ENCODE data around the gene EPN2. TPM values are rescaled to one million over a fixed set of nuclear protein-coding genes. Genes with fewer than 3 reads are reported as not detected.
"Not testable (repeated sequence)": the region's sequence is repeated elsewhere in the genome, so short reads cannot be mapped to it uniquely, and the experiment has no call there.

The EPN2 gene
- total RNA-seq, 1 donor, result 18.1 TPM

DNA sequence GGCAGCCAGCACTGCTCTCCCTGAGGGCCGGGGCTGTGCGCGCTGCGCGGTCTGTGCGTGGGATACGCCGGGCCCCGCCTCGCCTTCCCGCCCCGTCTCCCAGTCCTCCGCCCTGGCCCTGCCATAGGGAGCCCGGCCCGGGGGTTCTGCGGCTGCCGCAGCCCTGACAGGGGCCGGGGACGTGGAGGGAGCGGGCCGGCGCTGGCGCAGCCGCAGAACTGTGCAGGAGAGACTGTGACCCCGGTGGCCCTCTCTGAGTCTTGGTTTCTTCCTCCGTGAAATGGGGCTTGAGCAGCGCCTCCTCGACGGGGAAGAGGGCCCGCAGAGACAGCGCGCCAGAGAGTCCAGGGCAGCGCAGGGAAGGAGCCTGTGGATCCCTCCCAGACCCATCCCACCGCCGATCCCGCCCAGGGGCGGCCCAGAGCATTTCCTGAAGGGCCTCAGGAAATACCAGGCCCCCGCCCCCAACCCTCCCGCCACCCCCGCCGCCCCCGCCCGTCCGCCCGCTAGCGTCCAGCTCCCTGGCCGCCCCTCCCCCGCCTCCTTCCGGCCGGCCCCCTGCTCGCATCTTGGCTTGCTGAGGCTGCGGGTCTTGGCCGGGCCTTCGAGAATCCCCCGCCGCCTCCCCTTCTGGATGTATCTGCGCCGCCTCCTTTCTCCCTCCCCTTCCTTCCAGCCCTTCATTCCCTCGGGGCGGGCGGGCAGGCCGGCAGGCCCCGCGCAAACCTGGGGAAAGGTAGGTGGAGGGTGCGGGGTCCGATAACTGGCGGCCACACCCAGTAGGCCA, 21.9 kb upstream of the EPN2 start:
- H3K27me3 ChIP-seq (ENCODE audit: insufficient read depth, low read length); H3K4me1 ChIP-seq (ENCODE audit: insufficient read depth, low read length); H4K20me1 ChIP-seq (ENCODE audit: insufficient read depth, low read length); H3K4me3 ChIP-seq (ENCODE audit: insufficient read depth, low read length); H3K27ac ChIP-seq (ENCODE audit: low read depth, low read length); H3K4me2 ChIP-seq (ENCODE audit: insufficient read depth, low read length); DNase-seq (ENCODE audit: insufficient read length, low spot score, missing footprints); H3K79me2 ChIP-seq (ENCODE audit: insufficient read depth, low read length); H3K9me3 ChIP-seq (ENCODE audit: low read depth, low read length); H3K36me3 ChIP-seq (ENCODE audit: insufficient read depth, low read length); H2AFZ ChIP-seq (ENCODE audit: low read length): not testable (repeated sequence)

DNA sequence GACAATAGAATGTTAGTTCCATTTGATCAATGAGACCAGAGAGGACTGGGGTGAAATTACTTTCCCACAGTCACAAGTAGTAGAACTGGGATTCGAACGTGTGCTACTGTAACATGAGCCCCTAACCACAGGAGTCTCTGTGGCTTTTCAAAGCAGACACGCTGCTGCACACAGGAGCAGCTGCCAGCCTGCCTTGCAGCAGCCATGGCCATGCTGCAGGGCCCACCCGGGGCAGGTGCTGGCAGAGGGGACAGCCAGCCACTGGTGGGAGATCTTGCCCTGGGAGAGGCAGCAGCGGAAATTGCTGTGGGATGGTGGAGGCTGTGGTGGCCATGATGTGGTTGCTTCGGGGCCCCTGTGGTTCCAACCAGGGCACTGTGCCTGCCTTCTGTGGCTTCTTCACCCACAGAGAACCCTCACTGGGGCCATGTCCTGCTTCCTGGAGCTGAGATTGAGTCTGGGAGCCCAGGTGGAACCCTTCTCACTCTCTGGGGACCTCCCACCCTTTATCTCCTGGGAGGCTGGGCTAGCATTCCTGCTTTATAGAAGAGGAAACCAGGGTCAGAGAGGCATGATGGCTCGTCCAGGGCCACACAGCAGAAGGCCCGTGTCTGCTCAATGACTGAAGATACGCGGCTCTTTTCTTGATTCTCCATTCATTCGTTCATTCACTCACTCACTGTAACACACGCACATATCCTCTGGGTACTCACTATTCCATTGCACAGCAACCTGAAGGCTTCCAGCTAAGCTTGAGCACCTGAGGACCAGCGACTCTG, 20.8 kb upstream of the EPN2 start:
- H2AFZ ChIP-seq (ENCODE audit: low read length); H3K27me3 ChIP-seq (ENCODE audit: insufficient read depth, low read length); H3K36me3 ChIP-seq (ENCODE audit: insufficient read depth, low read length); H4K20me1 ChIP-seq (ENCODE audit: insufficient read depth, low read length); H3K27ac ChIP-seq (ENCODE audit: low read depth, low read length); H3K4me3 ChIP-seq (ENCODE audit: insufficient read depth, low read length); H3K79me2 ChIP-seq (ENCODE audit: insufficient read depth, low read length); H3K4me1 ChIP-seq (ENCODE audit: insufficient read depth, low read length); H3K9me3 ChIP-seq (ENCODE audit: low read depth, low read length); DNase-seq (ENCODE audit: insufficient read length, low spot score, missing footprints); H3K4me2 ChIP-seq (ENCODE audit: insufficient read depth, low read length): not testable (repeated sequence)

DNA sequence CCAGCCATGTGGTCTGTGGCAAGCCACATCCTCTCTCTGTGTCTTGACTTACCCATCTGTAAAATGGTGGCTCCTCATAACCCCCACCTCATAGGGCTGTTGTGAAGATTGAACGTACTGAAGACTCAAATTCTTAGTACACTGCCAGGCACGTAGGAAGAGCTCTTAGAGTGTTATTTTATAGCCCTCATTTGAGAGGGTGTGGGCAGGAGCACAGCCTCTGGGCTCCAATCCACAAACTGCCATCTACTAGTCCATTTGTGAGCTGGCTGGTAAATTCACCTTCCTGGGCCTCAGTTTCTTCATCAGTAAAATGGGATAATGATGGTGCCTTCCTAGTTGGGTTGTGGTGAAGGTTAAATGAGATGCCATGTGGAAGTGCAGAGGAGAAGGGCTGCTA, 18.3 kb upstream of the EPN2 start:
- H3K36me3 ChIP-seq (ENCODE audit: insufficient read depth, low read length); H3K4me3 ChIP-seq (ENCODE audit: insufficient read depth, low read length); H2AFZ ChIP-seq (ENCODE audit: low read length); H3K9me3 ChIP-seq (ENCODE audit: low read depth, low read length); H3K79me2 ChIP-seq (ENCODE audit: insufficient read depth, low read length); H3K4me2 ChIP-seq (ENCODE audit: insufficient read depth, low read length); H3K4me1 ChIP-seq (ENCODE audit: insufficient read depth, low read length); H4K20me1 ChIP-seq (ENCODE audit: insufficient read depth, low read length); DNase-seq (ENCODE audit: insufficient read length, low spot score, missing footprints); H3K27ac ChIP-seq (ENCODE audit: low read depth, low read length); H3K27me3 ChIP-seq (ENCODE audit: insufficient read depth, low read length): not testable (repeated sequence)

DNA sequence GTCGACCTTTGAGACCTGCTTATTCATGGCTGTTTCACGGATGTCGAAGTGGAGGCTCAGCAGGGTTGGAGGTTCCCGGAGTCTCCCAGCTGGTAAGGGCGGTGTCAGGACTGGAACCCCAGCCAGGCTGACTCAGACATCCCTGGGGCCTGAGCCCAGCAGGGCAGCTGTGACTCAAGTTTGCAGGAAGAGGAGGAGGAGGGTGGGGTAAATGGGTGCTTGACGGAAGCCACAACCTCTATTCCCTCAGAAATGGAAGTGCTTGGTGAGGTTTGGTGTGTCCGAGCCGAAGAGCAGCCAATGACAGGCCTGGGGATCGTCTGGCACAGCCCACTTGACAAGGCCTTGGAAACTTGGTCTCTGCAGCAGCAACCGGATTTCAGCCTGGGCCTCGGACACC, 17.8 kb upstream of the EPN2 start:
- not testable (repeated sequence) for H3K36me3 ChIP-seq (ENCODE audit: insufficient read depth, low read length); H3K27me3 ChIP-seq (ENCODE audit: insufficient read depth, low read length); DNase-seq (ENCODE audit: insufficient read length, low spot score, missing footprints); H3K4me3 ChIP-seq (ENCODE audit: insufficient read depth, low read length); H3K79me2 ChIP-seq (ENCODE audit: insufficient read depth, low read length); H3K4me1 ChIP-seq (ENCODE audit: insufficient read depth, low read length); H3K4me2 ChIP-seq (ENCODE audit: insufficient read depth, low read length); H3K9me3 ChIP-seq (ENCODE audit: low read depth, low read length); H3K27ac ChIP-seq (ENCODE audit: low read depth, low read length); H4K20me1 ChIP-seq (ENCODE audit: insufficient read depth, low read length); H2AFZ ChIP-seq (ENCODE audit: low read length)

DNA sequence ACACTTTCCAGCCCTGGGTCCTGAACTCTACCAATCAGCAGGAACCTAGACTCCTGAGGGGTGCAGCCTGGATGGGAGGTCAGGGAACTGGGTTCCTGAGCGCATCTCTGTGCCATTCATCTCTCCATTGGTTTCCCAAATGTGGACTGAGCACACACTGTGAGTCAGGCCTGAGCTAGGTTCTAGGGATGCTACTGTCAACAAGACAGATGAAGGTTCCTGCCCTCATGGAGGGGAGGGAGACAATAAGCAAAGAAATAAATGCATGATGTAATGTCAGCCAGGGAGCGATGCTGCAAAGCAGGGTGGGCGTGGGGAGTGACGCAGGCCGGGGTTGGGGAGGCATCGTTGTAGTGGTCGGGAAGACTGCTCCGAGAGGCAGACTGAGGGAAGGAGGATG, 17.0 kb upstream of the EPN2 start:
- not testable (repeated sequence) for H3K4me2 ChIP-seq (ENCODE audit: insufficient read depth, low read length); H3K79me2 ChIP-seq (ENCODE audit: insufficient read depth, low read length); H3K4me3 ChIP-seq (ENCODE audit: insufficient read depth, low read length); H4K20me1 ChIP-seq (ENCODE audit: insufficient read depth, low read length); DNase-seq (ENCODE audit: insufficient read length, low spot score, missing footprints); H3K27me3 ChIP-seq (ENCODE audit: insufficient read depth, low read length); H2AFZ ChIP-seq (ENCODE audit: low read length); H3K27ac ChIP-seq (ENCODE audit: low read depth, low read length); H3K9me3 ChIP-seq (ENCODE audit: low read depth, low read length); H3K36me3 ChIP-seq (ENCODE audit: insufficient read depth, low read length); H3K4me1 ChIP-seq (ENCODE audit: insufficient read depth, low read length)

DNA sequence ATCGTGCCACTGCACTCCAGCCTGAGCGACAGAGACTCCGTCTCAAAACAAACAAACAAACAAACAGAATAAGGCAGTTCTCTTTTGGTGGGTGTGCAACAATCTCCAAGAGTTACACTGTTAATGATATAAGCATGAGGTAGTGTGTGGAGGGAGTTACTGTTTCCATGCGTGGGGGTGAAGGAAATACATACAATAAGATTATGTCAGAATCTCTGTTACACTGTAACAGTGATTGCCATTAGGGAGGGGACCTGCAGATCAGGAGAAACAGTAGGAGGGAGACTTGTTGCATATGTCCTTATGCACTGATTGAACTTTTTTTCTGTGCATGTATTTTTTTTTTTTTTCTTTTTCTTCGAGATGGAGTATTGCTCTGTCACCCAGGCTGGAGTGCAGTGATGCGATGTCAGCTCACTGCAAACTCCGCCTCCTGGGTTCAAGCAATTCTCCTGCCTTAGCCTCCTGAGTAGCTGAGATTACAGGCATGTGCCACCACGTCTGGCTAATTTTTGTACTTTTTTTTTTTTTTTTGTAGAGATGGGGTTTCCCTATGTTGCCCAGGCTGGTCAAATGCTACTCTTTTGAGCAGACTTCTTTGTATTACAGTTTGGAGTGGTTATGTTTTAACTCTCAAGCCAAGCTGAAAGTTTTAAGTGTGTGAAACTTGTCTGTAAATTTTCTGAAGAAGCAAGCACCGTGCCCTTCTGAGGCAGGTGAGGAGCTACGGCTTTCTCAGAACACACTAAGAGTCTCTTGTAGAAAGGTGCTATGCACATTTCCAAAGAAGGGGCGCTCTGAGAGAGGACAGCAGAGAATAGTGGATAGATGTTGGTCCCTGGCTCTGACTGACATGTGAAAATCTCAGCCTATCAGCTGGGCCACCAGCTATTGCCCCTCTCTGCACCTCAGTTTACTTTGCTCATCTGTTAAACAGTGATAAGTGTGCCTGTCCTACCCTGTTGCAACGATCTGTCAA, 10.3 kb upstream of the EPN2 start:
- not testable (repeated sequence) for H3K4me3 ChIP-seq (ENCODE audit: insufficient read depth, low read length); H2AFZ ChIP-seq (ENCODE audit: low read length); H3K4me2 ChIP-seq (ENCODE audit: insufficient read depth, low read length); H3K79me2 ChIP-seq (ENCODE audit: insufficient read depth, low read length); H4K20me1 ChIP-seq (ENCODE audit: insufficient read depth, low read length); H3K27ac ChIP-seq (ENCODE audit: low read depth, low read length); H3K36me3 ChIP-seq (ENCODE audit: insufficient read depth, low read length); H3K9me3 ChIP-seq (ENCODE audit: low read depth, low read length); H3K4me1 ChIP-seq (ENCODE audit: insufficient read depth, low read length); H3K27me3 ChIP-seq (ENCODE audit: insufficient read depth, low read length); DNase-seq (ENCODE audit: insufficient read length, low spot score, missing footprints)

DNA sequence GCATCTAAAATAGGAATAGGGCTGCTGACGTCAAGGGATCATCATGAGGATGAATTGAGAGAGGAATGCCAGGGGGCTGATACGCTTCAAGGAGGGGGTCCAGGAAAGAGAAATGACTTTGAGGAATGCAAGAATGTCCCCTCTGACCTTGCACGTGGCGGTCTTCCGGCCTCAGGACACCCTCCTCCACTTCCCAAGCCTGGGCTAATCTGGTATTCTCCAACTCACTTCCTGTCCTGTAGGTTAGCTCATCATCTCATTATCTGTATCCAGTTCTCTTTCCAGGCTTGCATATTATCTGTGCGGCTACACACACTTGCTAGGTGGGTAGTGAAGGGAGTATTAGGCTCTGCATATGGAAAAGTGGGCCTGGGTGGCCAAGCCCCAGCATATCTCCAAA, 2.5 kb upstream of the EPN2 start:
- H2AFZ ChIP-seq (ENCODE audit: low read length); H3K27ac ChIP-seq (ENCODE audit: low read depth, low read length); H3K4me1 ChIP-seq (ENCODE audit: insufficient read depth, low read length); H4K20me1 ChIP-seq (ENCODE audit: insufficient read depth, low read length); H3K9me3 ChIP-seq (ENCODE audit: low read depth, low read length); H3K4me3 ChIP-seq (ENCODE audit: insufficient read depth, low read length); H3K4me2 ChIP-seq (ENCODE audit: insufficient read depth, low read length); H3K27me3 ChIP-seq (ENCODE audit: insufficient read depth, low read length); DNase-seq (ENCODE audit: insufficient read length, low spot score, missing footprints); H3K36me3 ChIP-seq (ENCODE audit: insufficient read depth, low read length): not testable (repeated sequence)
- peaks cover 22% of the 10 kb centered on the region for H3K79me2 ChIP-seq (ENCODE audit: insufficient read depth, low read length)

DNA sequence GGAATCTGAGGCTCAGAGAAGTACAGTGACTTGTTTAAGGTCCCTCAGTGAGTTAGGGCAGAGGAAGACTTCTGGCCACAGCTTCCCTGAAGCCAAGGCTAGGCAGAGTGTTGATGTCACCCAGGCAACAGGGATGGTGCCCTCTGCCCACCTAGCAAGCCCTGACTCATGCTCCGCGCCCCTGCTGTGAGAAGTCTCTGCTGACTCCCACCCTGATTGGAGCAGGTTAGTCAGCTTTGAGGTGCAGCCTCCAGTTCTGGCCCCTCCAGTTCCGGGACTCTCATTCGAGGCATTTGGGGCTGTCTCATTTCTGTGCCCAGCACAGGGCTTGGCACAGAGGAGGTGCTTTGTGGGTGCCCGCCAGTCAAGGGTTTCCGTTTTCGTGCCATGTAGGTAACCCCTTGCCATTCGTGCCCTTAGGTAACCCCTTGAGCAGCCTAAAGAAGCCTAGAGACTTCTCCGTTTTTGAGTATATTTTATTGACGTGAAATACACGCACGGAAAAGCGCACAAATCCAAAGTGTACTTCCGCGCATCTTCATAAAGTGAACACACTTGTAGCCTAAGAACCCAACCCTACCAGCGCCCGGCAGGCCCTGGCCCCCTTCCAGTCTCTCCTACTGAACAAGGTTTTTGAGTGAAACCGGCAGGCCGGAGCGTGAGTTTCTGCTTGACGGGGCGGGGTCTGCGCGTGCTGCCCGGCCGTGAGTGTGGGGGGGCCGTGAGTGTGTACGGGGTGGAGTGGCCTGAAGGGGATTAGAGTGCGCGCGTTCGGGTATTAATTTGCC, 621 bp upstream of the EPN2 start:
- H3K9me3 ChIP-seq (ENCODE audit: low read depth, low read length); H3K4me2 ChIP-seq (ENCODE audit: insufficient read depth, low read length): not testable (repeated sequence)
- H4K20me1 ChIP-seq (ENCODE audit: insufficient read depth, low read length), result peaks cover 18% of the 10 kb centered on the region

More for the DNA sequence above, 621 bp upstream of the EPN2 start:
- H3K4me1 ChIP-seq (ENCODE audit: insufficient read depth, low read length); DNase-seq (ENCODE audit: insufficient read length, low spot score, missing footprints); H3K27me3 ChIP-seq (ENCODE audit: insufficient read depth, low read length); H3K36me3 ChIP-seq (ENCODE audit: insufficient read depth, low read length); H2AFZ ChIP-seq (ENCODE audit: low read length); H3K27ac ChIP-seq (ENCODE audit: low read depth, low read length); H3K4me3 ChIP-seq (ENCODE audit: insufficient read depth, low read length): not testable (repeated sequence)
- H3K79me2 ChIP-seq (ENCODE audit: insufficient read depth, low read length), result peaks cover 41% of the 10 kb centered on the region

Measured in osteoblast (primary cell).